HuH-7 (cell line): Measurements from ENCODE around the gene OSBPL9.
"Not testable (repeated sequence)": the region's sequence is repeated elsewhere in the genome, so short reads cannot be mapped to it uniquely, and the experiment has no call there.

Experiments
- DNase-seq: peaks from one replicate; pipeline ENCODE4 v3.0.0; 2011; ENCODE audit warnings: low spot score

The OSBPL9 gene

DNA sequence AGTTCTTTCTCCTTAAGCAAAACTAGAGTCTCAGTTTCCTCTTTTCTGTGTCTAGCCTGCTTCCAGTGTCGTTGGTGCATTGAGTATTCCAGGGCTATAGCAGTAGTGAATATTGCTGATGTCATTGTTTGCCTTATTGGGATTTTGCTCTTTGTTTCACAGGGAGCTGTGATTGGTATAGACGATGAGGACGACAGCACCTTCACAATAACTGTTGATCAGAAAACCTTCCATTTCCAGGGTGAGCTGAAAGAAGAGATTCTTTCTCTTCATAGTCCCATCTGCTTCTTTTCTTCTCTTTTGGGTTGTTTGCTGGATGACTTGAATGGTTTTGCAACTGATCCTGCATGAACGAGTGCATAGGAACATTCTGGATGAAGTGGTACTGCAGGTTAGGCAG, 52.4 kb downstream of the OSBPL9 start:
- DNase-seq = no peak

DNA sequence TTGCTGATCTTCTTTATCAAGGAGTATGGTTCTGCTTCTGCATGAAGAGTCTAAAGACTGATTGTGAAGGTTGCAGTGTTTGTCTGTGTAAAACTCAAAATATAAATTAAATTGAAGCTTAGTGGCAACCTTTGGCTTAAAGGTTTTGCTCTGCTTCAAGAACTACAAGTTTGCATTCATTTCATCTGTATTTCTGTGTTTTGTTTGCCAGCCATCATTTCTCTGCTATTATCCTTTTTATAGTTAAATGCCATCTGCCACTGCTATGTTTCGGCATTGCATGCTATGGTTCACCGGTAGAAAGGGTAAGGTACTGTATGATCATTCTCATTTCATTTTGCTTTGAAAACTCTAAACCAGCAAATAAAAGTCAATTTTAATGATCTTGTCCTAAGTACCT, 52.9 kb downstream of the OSBPL9 start:
- DNase-seq = no peak

DNA sequence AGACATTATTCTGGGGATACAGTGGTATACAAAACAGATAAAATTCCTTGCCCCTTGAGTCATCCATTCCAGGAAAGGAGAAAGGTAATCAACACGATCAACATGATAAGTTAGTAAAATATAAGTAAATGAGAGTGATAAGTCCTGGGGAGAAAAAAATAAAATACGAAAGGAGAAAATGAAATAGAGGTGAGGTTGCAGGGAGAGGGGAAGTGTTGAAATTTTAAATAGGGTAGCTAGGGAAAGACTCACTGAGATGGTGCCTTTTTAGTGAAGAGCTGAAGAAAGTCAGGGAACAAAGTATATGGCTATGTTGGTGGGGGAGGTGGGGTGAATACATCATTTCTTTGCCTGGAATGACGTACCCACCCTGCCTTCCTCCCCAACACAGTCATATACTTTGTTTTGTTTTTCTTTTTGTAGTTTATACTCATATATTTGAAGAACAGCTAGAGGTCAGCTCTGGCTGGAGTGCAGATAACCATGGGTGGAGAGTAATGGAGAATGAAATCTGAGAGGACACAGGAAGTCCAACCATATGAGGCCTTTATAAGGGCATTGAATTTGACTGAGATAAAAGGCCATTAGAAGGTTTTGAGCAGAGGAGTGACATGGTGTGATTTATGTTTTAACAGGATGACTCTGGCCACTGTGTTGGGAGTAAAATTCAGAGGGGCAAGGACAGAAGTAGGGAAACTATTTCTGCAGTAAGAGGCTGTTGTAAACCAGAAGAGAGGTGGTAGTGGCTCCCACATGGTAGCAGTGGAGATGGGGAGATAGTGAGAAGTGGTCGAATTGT, 54.8 kb downstream of the OSBPL9 start:
- no peak for DNase-seq

DNA sequence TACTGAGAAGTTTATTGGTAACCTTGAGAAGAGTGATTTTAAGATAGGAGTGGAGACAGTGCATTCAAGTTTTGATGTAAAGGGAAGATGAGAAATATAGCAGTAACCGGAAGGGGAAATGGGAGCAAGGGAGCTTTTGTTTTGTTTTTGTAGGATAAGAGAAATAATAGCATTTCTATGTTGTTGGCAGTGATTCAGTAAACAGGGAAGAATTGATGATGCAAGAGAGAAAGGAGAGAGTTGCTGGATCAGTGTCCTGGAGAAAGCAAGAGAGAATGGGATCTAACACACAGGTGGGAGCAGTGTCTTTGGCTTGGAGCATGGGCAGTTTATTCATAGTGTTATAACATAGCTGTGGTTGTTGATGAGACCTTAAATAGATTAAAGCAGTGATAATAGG, 56.4 kb downstream of the OSBPL9 start:
- DNase-seq = no peak

DNA sequence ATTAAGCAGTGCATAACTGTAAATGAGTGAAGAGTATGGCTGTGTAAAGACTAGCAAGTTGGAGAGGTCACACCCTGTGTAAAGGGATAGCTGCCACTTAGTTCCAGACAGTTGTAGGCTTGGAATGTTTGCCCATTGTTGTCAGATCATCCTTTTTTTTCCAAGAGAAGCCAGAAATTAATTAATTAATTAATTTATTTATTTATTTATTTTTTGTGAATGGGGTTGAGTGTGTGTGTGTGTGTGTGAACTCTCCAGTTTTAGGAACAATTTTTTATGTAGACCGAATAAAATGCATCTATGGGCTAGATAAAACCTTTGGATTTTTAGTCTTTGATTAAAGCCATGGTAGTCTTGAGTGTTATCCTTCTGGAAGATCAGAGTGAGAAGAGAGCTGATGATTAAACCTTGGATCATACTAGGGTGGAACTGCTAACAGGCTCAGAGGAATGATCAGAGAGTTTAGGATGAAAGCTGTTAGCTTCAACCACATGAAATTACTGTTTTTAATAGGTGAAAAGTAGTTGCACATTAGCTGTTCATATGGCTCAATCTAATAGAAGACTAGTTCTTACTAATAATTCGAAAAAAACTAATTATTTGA, 58.4 kb downstream of the OSBPL9 start:
- no peak for DNase-seq

DNA sequence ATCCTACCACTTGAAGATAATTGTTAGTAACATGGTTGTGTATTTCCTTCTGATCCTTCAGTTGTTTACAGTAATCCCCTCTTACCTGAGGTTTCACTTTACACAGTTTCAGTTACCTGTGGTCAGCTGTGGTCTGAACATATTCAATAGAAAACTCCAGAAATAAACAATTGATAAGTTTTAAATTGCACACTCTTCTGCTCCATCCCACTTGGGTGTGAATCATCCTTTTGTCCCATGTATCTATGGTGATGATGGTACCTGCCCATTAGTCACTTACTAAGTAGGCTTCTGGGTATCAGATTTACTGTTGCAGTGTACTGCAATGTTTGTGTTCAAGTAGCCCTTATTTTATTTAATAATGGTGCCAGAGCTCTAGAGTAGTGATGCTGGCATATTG, 62.5 kb downstream of the OSBPL9 start:
- no peak for DNase-seq

DNA sequence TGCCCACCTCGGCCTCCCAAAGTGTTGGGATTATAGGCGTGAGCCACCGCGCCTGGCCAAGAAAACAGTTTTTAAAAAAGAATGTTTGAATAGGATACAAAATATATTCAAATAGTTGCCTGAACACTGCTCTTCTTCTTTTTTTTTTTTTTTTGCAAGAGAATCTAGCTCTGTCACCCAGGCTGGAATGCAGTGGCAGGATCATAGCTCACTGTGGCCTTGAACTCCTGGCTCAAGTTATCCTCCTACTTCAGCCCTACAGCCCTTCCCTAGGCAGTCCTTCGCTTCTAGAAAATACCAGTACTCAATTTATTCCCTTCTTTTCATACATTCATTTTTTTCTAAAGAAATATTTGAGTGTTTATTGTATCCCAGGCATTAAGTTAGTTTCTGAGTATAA, 67.9 kb downstream of the OSBPL9 start:
- DNase-seq = no peak

DNA sequence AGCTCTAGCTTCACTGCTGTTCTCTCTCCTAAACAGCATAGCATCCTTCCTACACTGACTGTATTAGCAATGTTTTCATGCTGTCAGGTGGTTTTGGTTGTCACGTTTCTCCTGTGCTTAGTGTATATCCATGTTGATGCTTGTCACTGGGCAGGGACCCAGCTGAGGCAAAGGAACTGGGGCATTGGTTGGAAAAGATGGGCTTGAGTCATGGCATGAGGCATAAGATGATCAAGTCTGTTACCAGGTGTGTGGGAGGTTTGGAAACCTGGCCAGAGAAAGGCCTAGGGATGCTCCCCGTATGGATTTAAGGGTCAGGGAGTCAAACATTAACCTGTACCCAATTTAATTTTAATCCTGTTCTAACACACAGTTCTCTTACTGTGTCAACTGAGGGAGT, 69.6 kb downstream of the OSBPL9 start:
- no peak for DNase-seq

DNA sequence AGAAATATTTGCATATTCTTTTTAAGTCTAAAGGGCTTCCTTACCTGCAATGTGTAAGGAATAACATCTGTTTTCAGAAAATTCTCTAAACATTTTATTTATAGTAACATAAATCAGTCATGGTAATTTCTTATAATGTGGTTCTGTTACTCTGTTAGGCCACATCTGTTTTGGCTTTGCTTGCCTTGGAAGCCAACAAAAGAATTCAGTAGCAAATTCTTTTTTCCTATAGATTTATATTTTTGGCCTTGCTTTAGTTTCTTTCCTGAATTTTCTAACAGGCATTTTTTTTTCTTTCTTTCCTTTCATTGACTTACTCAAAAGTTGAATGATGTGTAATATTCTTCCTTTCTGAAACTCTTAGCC, 72.2 kb downstream of the OSBPL9 start:
- DNase-seq = no peak

DNA sequence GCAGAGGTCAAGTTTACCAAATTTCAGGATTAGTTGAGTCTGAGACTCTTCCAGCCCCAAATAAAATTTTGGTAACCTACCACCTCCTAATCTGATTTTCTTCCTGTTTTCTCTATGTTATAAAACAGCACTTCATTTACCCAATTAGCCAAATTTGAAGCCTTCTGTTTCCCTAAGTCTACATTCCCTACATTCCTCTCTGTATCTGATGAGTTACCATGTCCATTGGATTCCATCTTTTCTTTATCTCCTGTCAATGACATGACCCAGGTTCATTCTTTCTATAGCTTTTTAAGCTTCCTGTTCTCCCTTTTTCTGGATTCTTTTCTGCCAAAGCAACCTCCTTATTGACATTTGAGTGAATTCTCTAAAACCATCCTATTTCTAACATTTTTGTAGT, 72.8 kb downstream of the OSBPL9 start:
- no peak for DNase-seq

DNA sequence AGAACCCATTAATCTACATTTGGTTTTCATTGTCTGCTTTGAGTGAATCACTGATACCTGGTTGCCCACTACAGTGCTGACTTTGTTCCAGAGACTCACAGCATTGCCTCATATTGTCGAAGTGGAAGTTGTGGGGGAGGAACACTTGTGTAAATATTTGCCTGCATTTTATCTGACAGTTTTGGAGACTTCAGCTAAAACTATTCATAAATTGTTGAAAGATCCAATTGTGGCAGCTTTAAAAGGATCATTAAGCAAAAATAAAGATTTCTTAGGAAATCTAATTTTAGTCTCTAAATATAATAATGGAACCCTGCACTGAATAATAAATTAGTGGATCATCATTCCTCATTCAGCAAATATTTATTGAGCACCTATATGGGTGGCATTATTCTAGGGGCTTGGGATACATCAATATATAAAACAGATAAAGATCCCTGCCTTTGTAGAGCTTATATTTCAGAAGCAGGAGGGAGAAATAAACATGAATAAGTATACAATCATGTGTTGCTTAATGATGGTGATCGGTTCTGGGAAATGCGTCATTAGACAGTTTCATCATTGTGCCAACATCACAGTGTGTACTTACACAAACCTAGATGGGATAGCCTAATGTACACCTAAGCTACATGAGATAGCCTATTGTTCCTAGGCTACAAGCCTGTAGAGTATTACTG, 73.5 kb downstream of the OSBPL9 start:
- peak; percentile 23 for DNase-seq

DNA sequence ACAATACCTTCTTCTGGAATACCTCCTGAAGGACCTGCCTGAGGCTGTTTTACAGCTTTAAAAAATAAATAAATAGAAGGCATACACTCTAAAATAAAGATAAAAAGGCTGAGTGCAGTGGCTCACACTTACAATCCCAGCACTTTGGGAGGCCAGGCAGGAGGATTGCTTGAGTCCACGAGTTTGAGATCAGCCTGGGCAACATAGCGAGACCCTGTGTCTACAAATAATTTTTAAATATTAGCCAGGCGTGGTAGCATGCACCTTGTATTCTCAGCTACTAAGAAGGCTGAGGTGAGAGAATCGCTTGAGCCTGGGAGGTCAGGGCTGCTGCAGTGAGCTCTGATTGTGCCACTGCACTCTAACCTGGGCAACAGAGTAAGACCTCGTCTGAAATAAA, 75.0 kb downstream of the OSBPL9 start:
- DNase-seq = no peak

DNA sequence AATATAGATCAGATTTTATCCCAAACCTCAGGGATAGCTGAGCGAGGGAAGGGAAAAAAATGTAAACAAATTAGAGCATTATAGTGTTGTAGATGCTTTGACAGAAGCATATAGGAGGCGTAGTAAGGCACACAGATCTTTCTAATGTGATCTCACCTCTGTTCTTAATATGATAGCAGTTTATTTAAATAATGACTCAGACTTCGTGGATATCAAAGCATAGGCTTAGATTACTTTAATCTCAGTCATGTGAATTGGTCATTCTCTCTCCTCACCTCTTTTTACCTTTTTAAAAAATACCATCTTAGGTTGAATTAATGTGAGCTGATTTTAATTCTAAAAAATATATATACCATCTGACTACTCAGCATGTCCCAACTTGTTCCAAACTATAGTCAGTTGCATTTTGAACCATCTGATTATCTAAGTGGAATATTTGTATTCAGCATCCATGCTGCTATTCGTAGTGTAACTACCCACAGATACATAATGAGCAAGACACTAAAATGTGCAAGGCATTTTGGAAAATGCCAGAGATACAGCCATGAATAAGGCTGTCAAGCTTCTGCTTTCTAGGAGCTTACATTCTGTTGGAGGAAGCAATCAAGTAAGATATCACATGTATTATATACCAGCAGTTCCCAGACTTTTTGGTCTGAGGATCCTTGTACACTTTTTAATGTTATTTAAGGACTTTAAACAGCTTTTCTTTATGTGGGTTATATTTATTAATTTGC, 76.7 kb downstream of the OSBPL9 start:
- no peak for DNase-seq

DNA sequence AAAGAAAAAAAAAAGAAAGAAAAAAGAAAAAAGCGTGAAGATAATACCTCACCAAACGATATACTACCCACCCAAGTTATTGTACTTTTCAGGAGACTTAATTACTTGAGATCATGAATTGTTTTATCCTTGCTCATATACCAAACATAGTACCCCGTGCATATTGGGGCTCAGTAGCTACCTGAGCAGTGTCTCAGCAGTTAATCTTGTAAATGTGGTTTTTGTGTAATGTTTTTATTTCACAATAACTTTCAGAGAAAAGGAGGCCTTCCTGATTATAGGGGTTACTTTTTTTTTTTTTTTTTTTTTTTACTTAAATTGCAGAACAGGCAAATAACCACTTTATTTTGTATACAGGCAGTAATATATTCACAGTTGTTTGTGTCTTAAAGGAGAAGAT, 80.3 kb downstream of the OSBPL9 start:
- no peak for DNase-seq

DNA sequence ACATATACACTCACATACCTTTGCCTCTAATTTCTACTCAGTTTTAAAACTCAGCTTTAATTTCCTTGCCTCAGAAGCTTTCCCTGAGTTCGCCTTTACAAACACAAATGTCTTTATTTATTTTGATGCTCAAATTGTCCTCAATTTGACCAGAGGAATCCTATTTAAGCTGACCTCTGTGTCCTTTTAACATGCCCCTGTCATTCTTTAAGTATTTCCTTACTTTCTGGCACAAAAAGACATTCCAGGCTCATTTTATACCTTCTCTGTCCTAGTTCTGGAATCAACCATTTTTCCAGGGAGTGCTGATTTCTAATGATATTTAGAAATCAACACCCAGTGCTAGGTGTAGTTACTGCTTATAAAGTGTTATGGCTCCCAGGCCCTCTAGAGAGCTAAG, 82.5 kb downstream of the OSBPL9 start:
- no peak for DNase-seq

DNA sequence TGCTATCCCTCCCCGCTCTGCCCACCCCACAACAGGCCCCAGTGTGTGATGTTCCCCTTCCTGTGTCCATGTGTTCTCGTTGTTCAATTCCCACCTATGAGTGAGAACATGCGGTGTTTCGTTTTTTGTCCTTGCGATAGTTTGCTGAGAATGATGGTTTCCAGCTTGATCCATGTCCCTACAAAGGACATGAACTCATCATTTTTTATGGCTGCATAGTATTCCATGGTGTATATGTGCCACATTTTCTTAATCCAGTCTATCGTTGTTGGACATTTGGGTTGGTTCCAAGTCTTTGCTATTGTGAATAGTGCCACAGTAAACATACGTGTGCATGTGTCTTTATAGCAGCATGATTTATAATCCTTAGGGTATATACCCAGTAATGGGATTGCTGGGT, 84.9 kb downstream of the OSBPL9 start:
- not testable (repeated sequence) for DNase-seq

DNA sequence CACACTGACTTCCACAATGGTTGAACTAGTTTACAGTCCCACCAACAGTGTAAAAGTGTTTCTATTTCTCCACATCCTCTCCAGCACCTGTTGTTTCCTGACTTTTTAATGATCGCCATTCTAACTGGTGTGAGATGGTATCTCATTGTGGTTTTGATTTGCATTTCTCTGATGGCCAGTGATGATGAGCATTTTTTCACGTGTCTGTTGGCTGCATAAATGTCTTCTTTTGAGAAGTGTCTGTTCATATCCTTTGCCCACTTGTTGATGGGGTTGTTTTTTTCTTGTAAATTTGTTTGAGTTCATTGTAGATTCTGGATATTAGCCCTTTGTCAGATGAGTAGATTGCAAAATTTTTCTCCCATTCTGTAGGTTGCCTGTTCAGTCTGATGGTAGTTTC, 85.3 kb downstream of the OSBPL9 start:
- DNase-seq = not testable (repeated sequence)

DNA sequence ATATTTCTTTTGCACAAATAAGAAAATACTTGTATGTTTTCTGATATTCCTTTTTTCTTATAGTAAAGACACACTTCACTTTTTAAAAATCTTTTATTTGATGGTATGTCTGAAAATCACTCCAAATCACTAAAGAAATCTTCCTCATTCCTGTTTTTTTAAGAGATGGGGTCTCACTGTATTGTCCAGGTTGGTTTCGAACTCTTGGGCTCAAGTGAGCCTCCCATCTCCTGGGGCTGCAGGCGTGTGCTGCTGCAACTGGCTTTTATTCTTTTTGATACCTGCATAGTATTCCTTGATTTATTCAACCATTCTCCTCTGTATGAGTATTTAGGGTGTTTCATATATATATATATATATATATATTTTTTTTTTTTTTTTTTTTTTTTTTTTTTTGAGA, 88.1 kb downstream of the OSBPL9 start:
- no peak for DNase-seq

DNA sequence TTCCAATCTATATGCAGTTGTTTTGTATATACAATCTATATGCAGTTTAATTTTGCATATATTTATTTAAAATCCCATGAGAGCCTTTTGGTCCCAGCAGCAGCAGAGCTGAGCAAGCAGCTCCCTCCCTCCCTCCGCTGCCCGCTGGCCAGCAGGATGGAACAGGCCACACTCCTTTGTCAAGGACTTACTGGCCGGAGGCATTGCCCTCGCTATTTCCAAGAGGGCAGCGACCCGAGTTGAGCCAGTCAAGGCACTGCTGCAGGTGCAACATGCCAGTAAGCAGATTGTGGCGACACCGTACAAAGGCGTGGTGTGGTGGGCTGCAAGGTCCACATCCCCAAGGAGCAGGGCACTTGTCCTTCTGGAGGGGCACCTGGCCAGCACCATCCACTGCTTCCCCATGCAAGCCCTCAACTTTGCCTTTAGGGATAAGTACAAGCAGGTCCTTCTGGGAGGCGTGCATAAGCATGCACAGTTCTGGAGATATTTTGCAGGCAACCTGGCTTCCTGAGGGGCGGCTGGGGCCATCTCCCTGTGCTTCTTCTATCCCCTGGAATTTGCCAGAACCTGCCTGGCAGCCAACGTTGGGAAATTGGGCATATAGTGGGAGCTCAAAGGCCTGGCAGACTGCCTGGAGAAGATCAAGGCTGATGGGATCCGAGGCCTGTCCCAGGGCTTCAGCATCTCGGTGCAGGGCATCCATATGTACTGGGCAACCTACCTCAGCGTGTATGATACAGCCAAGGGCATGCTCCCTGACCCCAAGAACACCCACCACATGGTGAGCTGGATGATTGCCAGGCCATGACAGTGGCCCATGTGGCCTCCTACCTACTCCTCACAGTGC, 92.2 kb downstream of the OSBPL9 start:
- no peak for DNase-seq

DNA sequence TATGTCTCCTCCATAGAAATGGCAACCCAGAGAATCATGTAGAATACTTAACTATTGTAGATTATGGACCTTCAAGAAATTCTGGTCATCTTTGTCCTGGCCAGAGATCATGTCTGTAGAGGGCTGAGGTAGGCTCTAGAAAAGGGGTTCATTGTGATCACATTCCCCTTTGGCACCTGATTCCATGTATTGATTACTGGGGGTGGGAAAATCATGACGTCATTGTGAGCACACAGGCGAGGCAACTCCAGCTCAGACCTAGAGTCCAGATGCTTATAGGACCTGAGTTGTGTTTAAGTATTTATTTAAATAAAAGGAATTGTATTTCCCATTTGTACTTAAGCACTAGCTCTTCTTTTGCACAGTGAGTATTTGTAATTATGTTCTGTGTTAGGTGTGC, 93.1 kb downstream of the OSBPL9 start:
- no peak for DNase-seq

DNA sequence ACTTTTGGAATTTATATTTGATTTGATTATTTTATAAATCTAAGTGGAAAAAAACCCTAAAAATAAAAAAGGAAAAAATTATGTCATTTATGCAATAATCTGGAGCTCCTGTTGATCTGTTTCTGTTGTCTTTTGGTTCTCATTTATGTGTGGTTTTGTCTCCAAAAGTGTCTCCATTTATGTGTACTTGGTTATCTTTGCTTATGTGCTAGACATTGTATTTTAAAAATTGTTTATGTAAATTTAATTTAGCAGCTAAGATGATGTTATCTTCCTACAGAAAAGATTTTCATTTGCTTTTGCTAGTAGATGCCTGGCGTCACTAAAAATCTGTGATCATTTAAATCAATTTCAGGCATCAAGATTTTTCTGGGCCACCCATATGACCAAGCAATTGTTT, 95.7 kb downstream of the OSBPL9 start:
- no peak for DNase-seq
